ENCODE data around the gene CBLN3.
"Not testable (repeated sequence)": the region's sequence is repeated elsewhere in the genome, so short reads cannot be mapped to it uniquely, and the experiment has no call there.

CBLN3 gene

DNA sequence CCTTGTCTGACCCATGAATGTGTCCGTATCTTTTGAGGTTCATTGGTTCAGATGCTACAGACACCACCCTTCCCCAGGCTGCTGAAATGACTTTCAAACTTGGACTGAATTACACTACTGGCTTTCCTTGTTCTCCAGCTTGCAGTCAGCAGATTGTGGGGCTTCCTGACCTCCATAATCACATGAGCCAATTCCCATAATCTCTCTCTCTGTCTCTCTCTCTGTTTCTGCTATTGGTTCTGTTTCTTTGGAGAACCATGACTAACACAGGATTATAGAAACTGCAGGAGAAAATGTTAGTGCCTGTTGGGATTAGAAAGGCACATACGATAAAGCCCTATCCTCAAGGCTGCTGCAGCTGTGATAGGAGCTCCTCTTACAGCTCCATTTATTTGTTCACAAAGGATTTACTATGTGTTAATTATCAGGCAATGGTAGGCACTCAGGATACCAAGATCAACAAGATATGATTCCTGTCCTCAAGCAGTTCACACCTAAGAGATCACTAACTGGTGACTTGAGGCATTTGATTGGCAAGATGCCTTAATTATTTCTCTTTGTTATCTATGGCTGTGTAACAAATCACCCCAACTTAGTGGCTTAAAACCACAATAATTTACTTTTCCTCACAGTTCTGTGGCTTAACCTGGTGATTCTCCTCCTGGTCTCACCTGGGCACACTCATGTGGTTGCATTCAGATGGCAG is 40.8 kb downstream of the CBLN3 start:
- DNase-seq (ENCODE audit: low read depth), result no peak
- no peak overlapping the region for H3K4me3 ChIP-seq (ENCODE audit: control insufficient read depth, low read depth, low read length)
- TF ChIP-seq CTCF (IDR thresholded peaks at IDR 0.05; ENCODE audit: control insufficient read depth, insufficient read depth, low read depth, low read length, missing control alignments), result no peak

DNA sequence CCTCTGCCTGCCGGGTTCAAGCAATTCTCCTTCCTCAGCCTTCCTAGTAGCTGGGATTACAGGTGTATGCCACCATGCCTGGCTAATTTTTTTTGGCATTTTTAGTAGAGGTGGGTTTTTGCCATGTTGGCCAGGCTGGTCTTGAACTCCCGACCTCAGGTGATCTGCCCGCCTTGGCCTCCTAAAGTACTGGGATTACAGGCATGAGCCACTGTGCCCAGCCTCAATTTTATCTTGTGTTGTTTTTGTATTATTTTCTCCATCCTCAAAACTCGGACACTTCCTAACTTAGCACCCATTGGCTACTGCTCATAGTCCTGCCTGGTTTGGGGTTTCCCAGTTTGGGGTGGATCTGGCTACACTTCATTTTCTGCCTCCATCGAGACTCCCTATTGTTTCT is 41.9 kb downstream of the CBLN3 start:
- H3K4me3 ChIP-seq (ENCODE audit: control insufficient read depth, low read depth, low read length); DNase-seq (ENCODE audit: low read depth): not testable (repeated sequence)

- no peak for TF ChIP-seq CTCF (IDR thresholded peaks at IDR 0.05; ENCODE audit: control insufficient read depth, insufficient read depth, low read depth, low read length, missing control alignments)
- no peak for DNase-seq (ENCODE audit: low read depth)
- H3K4me3 ChIP-seq (ENCODE audit: control insufficient read depth, low read depth, low read length), result no peak overlapping the region
Observed at GRCh38 chr14:24387009-24387345, 42.5 kb downstream of the CBLN3 start.

DNA sequence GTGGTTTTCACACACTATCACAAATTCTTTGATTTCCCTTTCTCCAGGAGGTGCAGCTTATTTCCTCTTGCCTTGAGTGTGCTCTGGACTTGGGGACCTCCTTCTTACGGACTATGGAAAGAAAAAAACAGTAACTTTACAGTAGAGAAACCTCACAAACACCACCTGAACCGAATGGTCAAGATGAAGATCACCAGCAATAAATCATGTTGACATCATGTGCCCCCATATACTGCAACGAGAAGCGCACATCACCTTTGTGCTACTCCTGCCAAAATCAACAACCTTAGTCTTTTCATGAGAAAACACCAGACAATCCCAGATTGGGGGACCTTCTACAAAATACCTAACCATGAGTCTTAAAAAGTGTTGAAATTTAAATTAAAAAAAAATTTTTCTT is 43.9 kb downstream of the CBLN3 start:
- no peak overlapping the region for H3K4me3 ChIP-seq (ENCODE audit: control insufficient read depth, low read depth, low read length)
- no peak for DNase-seq (ENCODE audit: low read depth)
- TF ChIP-seq CTCF (IDR thresholded peaks at IDR 0.05; ENCODE audit: control insufficient read depth, insufficient read depth, low read depth, low read length, missing control alignments), result no peak

GRCh38 chr14:24384169-24384568 is 45.3 kb downstream of the CBLN3 start:
- DNase-seq (ENCODE audit: low read depth), result no peak
- no peak for TF ChIP-seq CTCF (IDR thresholded peaks at IDR 0.05; ENCODE audit: control insufficient read depth, insufficient read depth, low read depth, low read length, missing control alignments)
- H3K4me3 ChIP-seq (ENCODE audit: control insufficient read depth, low read depth, low read length), result no peak overlapping the region

GRCh38 chr14:24382064-24382371 is 47.5 kb downstream of the CBLN3 start:
- DNase-seq (ENCODE audit: low read depth), result no peak
- no peak overlapping the region for H3K4me3 ChIP-seq (ENCODE audit: control insufficient read depth, low read depth, low read length)
- no peak for TF ChIP-seq CTCF (IDR thresholded peaks at IDR 0.05; ENCODE audit: control insufficient read depth, insufficient read depth, low read depth, low read length, missing control alignments)

DNA sequence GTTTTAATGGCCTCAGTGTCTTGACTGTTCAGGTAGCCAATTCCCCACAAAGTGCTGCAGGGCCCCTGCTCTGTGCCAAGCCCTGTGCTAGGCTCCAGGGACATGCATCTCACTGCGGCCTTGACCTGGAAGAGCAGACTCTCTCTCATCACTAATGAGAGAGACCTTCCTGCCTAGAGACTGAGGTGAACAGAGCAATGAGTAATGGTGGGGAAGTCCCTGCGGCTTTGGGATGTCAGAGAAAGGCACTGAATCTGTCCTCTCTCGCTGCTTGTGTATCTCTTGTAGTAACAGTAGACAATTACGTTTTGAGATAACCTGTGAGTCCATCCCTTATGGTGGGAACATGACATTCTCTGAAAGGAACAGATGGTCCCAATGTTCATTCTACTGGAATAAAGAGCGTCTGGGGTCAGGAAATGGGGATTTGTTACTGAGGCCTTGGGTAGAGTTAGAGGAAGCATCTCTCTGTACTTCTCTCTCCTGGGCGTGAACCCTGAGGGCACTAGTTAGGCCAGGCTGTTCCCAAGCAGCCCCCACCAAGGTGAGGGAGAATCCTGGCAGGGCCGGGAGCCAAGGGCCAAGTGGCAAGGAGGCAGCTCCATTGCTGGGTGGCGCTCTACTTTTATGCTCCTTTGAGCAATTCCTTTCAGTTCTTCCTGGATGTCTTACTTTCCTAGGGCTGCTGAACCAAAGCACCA is 48.0 kb downstream of the CBLN3 start:
- no peak overlapping the region for H3K4me3 ChIP-seq (ENCODE audit: control insufficient read depth, low read depth, low read length)
- TF ChIP-seq CTCF (IDR thresholded peaks at IDR 0.05; ENCODE audit: control insufficient read depth, insufficient read depth, low read depth, low read length, missing control alignments), result no peak
- no peak for DNase-seq (ENCODE audit: low read depth)

All from AG09309 (cell line).